Measurements from ENCODE around the gene KY.

Gene KY

GRCh38 chr3:134682196-134682880 is 31.5 kb upstream of the KY start:
- Histone ChIP-seq H3K36me3 (ENCODE audit: insufficient read depth, low read length) (no peaks in the 10 kb centered on the region), H3K9me3 (ENCODE audit: control insufficient read depth, insufficient read depth, low read length) (no peaks in the 10 kb centered on the region), H3K9ac (ENCODE audit: low read depth, low read length) (no peak overlapping the region), H3K4me1 (ENCODE audit: insufficient read depth, low read length) (no peaks in the 10 kb centered on the region)

- Histone ChIP-seq H3K9ac (ENCODE audit: low read depth, low read length) (no peak overlapping the region), H3K9me3 (ENCODE audit: control insufficient read depth, insufficient read depth, low read length) (no peaks in the 10 kb centered on the region), H3K4me1 (ENCODE audit: insufficient read depth, low read length) (no peaks in the 10 kb centered on the region), H3K36me3 (ENCODE audit: insufficient read depth, low read length) (no peaks in the 10 kb centered on the region)
Measured at GRCh38 chr3:134681522-134681900, 30.7 kb upstream of the KY start.

GRCh38 chr3:134680796-134681521 is 30.1 kb upstream of the KY start:
- H3K9ac ChIP-seq (ENCODE audit: low read depth, low read length), result no peak overlapping the region
- H3K36me3 ChIP-seq (ENCODE audit: insufficient read depth, low read length), result no peaks in the 10 kb centered on the region
- H3K9me3 ChIP-seq (ENCODE audit: control insufficient read depth, insufficient read depth, low read length), result no peaks in the 10 kb centered on the region
- no peaks in the 10 kb centered on the region for H3K4me1 ChIP-seq (ENCODE audit: insufficient read depth, low read length)

- no peak overlapping the region for H3K9ac ChIP-seq (ENCODE audit: low read depth, low read length)
- peaks cover 6% of the 10 kb centered on the region; the same call in 1 of the 2 replicates for H3K9me3 ChIP-seq (ENCODE audit: control insufficient read depth, insufficient read depth, low read length)
Measured at GRCh38 chr3:134677987-134678308, 27.1 kb upstream of the KY start.

GRCh38 chr3:134677196-134677986 is 26.6 kb upstream of the KY start:
- Histone ChIP-seq H3K9ac (ENCODE audit: low read depth, low read length) (no peak overlapping the region), H3K36me3 (ENCODE audit: insufficient read depth, low read length) (no peaks in the 10 kb centered on the region), H3K9me3 (ENCODE audit: control insufficient read depth, insufficient read depth, low read length) (peaks cover 6% of the 10 kb centered on the region; the same call in 1 of the 2 replicates), H3K4me1 (ENCODE audit: insufficient read depth, low read length) (no peaks in the 10 kb centered on the region)

More at GRCh38 chr3:134677987-134678308, 27.1 kb upstream of the KY start:
- H3K36me3 ChIP-seq (ENCODE audit: insufficient read depth, low read length), result no peaks in the 10 kb centered on the region
- no peaks in the 10 kb centered on the region for H3K4me1 ChIP-seq (ENCODE audit: insufficient read depth, low read length)

GRCh38 chr3:134675726-134676256 is 25.0 kb upstream of the KY start:
- Histone ChIP-seq H3K9ac (ENCODE audit: low read depth, low read length) (no peak overlapping the region), H3K4me1 (ENCODE audit: insufficient read depth, low read length) (no peaks in the 10 kb centered on the region), H3K36me3 (ENCODE audit: insufficient read depth, low read length) (no peaks in the 10 kb centered on the region), H3K9me3 (ENCODE audit: control insufficient read depth, insufficient read depth, low read length) (peaks cover 6% of the 10 kb centered on the region; the same call in 1 of the 2 replicates)

GRCh38 chr3:134672571-134672970 is 21.7 kb upstream of the KY start:
- no peaks in the 10 kb centered on the region for H3K4me1 ChIP-seq (ENCODE audit: insufficient read depth, low read length)

GRCh38 chr3:134667956-134668355 is 17.1 kb upstream of the KY start:
- no peak overlapping the region for H3K9ac ChIP-seq (ENCODE audit: low read depth, low read length)
- H3K9me3 ChIP-seq (ENCODE audit: control insufficient read depth, insufficient read depth, low read length), result no peaks in the 10 kb centered on the region
- peaks cover 4% of the 10 kb centered on the region; the same call in 1 of the 2 replicates for H3K4me1 ChIP-seq (ENCODE audit: insufficient read depth, low read length)
- no peaks in the 10 kb centered on the region for H3K36me3 ChIP-seq (ENCODE audit: insufficient read depth, low read length)

More at GRCh38 chr3:134672571-134672970, 21.7 kb upstream of the KY start:
- no peaks in the 10 kb centered on the region for H3K36me3 ChIP-seq (ENCODE audit: insufficient read depth, low read length)
- no peak overlapping the region for H3K9ac ChIP-seq (ENCODE audit: low read depth, low read length)
- peaks cover 6% of the 10 kb centered on the region; the same call in 1 of the 2 replicates for H3K9me3 ChIP-seq (ENCODE audit: control insufficient read depth, insufficient read depth, low read length)

GRCh38 chr3:134667406-134667805 is 16.6 kb upstream of the KY start:
- Histone ChIP-seq H3K36me3 (ENCODE audit: insufficient read depth, low read length) (no peaks in the 10 kb centered on the region), H3K9ac (ENCODE audit: low read depth, low read length) (no peak overlapping the region), H3K4me1 (ENCODE audit: insufficient read depth, low read length) (peaks cover 4% of the 10 kb centered on the region; the same call in 1 of the 2 replicates), H3K9me3 (ENCODE audit: control insufficient read depth, insufficient read depth, low read length) (no peaks in the 10 kb centered on the region)

GRCh38 chr3:134666885-134667284 is 16.1 kb upstream of the KY start:
- H3K9ac ChIP-seq (ENCODE audit: low read depth, low read length), result no peak overlapping the region
- H3K9me3 ChIP-seq (ENCODE audit: control insufficient read depth, insufficient read depth, low read length), result no peaks in the 10 kb centered on the region
- H3K4me1 ChIP-seq (ENCODE audit: insufficient read depth, low read length), result peaks cover 4% of the 10 kb centered on the region; the same call in 1 of the 2 replicates
- H3K36me3 ChIP-seq (ENCODE audit: insufficient read depth, low read length), result no peaks in the 10 kb centered on the region

GRCh38 chr3:134666466-134666865 is 15.6 kb upstream of the KY start:
- no peaks in the 10 kb centered on the region for H3K36me3 ChIP-seq (ENCODE audit: insufficient read depth, low read length)
- peaks cover 4% of the 10 kb centered on the region; the same call in 1 of the 2 replicates for H3K4me1 ChIP-seq (ENCODE audit: insufficient read depth, low read length)
- no peak overlapping the region for H3K9ac ChIP-seq (ENCODE audit: low read depth, low read length)
- no peaks in the 10 kb centered on the region for H3K9me3 ChIP-seq (ENCODE audit: control insufficient read depth, insufficient read depth, low read length)

- no peaks in the 10 kb centered on the region for H3K36me3 ChIP-seq (ENCODE audit: insufficient read depth, low read length)
- no peaks in the 10 kb centered on the region for H3K9me3 ChIP-seq (ENCODE audit: control insufficient read depth, insufficient read depth, low read length)
- peaks cover 4% of the 10 kb centered on the region; the same call in 1 of the 2 replicates for H3K4me1 ChIP-seq (ENCODE audit: insufficient read depth, low read length)
- H3K9ac ChIP-seq (ENCODE audit: low read depth, low read length), result no peak overlapping the region
Measured at GRCh38 chr3:134666052-134666451, 15.2 kb upstream of the KY start.

GRCh38 chr3:134665243-134665642 is 14.4 kb upstream of the KY start:
- H3K36me3 ChIP-seq (ENCODE audit: insufficient read depth, low read length), result no peaks in the 10 kb centered on the region
- H3K4me1 ChIP-seq (ENCODE audit: insufficient read depth, low read length), result peaks cover 4% of the 10 kb centered on the region; the same call in 1 of the 2 replicates
- H3K9me3 ChIP-seq (ENCODE audit: control insufficient read depth, insufficient read depth, low read length), result no peaks in the 10 kb centered on the region
- no peak overlapping the region for H3K9ac ChIP-seq (ENCODE audit: low read depth, low read length)

- peaks cover 4% of the 10 kb centered on the region; the same call in 1 of the 2 replicates for H3K4me1 ChIP-seq (ENCODE audit: insufficient read depth, low read length)
- no peaks in the 10 kb centered on the region for H3K36me3 ChIP-seq (ENCODE audit: insufficient read depth, low read length)
- H3K9me3 ChIP-seq (ENCODE audit: control insufficient read depth, insufficient read depth, low read length), result no peaks in the 10 kb centered on the region
- H3K9ac ChIP-seq (ENCODE audit: low read depth, low read length), result no peak overlapping the region
Measured at GRCh38 chr3:134663721-134664456, 13.1 kb upstream of the KY start.

Measured in ES-I3 (cell line).